ENCODE data around the gene ZNF48. TPM values are rescaled to one million over a fixed set of nuclear protein-coding genes. Genes with fewer than 3 reads are reported as not detected.

Gene ZNF48
- total and polyA plus RNA-seq, 10 donors, result 2.7 to 10.4 (median 8.4) TPM

- TF ChIP-seq CTCF (IDR thresholded peaks at IDR 0.05 in 8 of 11, conservative IDR thresholded peaks at IDR 0.05 in 3 of 11) (no peak), POLR2A (IDR thresholded peaks at IDR 0.05) (no peak), POLR2AphosphoS5 (IDR thresholded peaks at IDR 0.05) (no peak)
- Histone ChIP-seq H3K9me3 (no peaks in the 10 kb centered on the region), H3K27ac (peak overlapping the region in 7 of 8 donors; percentile 99 to 100 (median 100)), H3K4me1 (peaks cover 18 to 60% (median 38%) of the 10 kb centered on the region in 6 donors), H3K4me3 (no peak overlapping the region), H3K27me3 (replicated peaks in 1 of 7) (no peaks in the 10 kb centered on the region), H3K36me3 (peaks cover 0 to 11% (median 0%) of the 10 kb centered on the region in 6 donors)
- no peak for DNase-seq
- intact Hi-C loops (cut with DNase I; ENCODE audit: low total_unique reads), result no loop called here
- 88 to 95% (median 92%) methylated on average over 7 to 8 of the region's 8 CpGs for WGBS, 5 donors
These were observed 18.7 kb upstream of the ZNF48 start for GRCh38 chr16:30376461-30376902.

GRCh38 chr16:30377050-30377811 lies 18.0 kb upstream of the ZNF48 start:
- intact Hi-C loops (cut with DNase I; ENCODE audit: low total_unique reads), result no loop called here
- 38 to 46% (median 39%) methylated on average over 26 to 29 of the region's 29 CpGs for WGBS, 5 donors

GRCh38 chr16:30377812-30378235 lies 17.4 kb upstream of the ZNF48 start:
- TF ChIP-seq POLR2A (IDR thresholded peaks at IDR 0.05) (peak in 2 of 3 donors; percentile 57), POLR2AphosphoS5 (IDR thresholded peaks at IDR 0.05) (peak; percentile 90 to 94 (median 91)), CTCF (IDR thresholded peaks at IDR 0.05 in 8 of 11, conservative IDR thresholded peaks at IDR 0.05 in 3 of 11) (no peak)
- intact Hi-C loops (cut with DNase I; ENCODE audit: low total_unique reads), result no loop called here
- Histone ChIP-seq H3K4me3 (peak overlapping the region; percentile 30 to 87 (median 70)), H3K36me3 (peaks cover 0 to 11% (median 0%) of the 10 kb centered on the region in 6 donors), H3K9me3 (no peaks in the 10 kb centered on the region), H3K27me3 (replicated peaks in 1 of 7) (no peaks in the 10 kb centered on the region), H3K4me1 (peaks cover 22 to 66% (median 42%) of the 10 kb centered on the region in 6 donors), H3K27ac (peak overlapping the region; percentile 99 to 100 (median 100))
- 0 to 1% (median 0%) methylated on average over 12 to 39 of the region's 39 CpGs for WGBS, 5 donors
- peak; percentile 98 for DNase-seq

More at GRCh38 chr16:30377050-30377811, 18.0 kb upstream of the ZNF48 start:
- TF ChIP-seq POLR2A (IDR thresholded peaks at IDR 0.05), result no peak
- no peak for TF ChIP-seq POLR2AphosphoS5 (IDR thresholded peaks at IDR 0.05)
- TF ChIP-seq CTCF (IDR thresholded peaks at IDR 0.05 in 8 of 11, conservative IDR thresholded peaks at IDR 0.05 in 3 of 11), result no peak
- Histone ChIP-seq H3K27ac (peak overlapping the region; percentile 99 to 100 (median 100)), H3K27me3 (replicated peaks in 1 of 7) (no peaks in the 10 kb centered on the region), H3K36me3 (peaks cover 0 to 11% (median 0%) of the 10 kb centered on the region in 6 donors), H3K9me3 (no peaks in the 10 kb centered on the region), H3K4me1 (peaks cover 22 to 60% (median 39%) of the 10 kb centered on the region in 6 donors), H3K4me3 (peak overlapping the region; percentile 30 to 87 (median 70))
- no peak for DNase-seq

Measured in spleen (tissue), 11 donors.